DOHH2 (cell line): ENCODE measurements around the gene VWA5B1.

Experiments
- H3F3A ChIP-seq: fragments of 200-600 bp; sonication (generic), shearing (Covaris generic); 2 replicates; pipeline ENCODE4 v1.6.0; 2016; ENCODE audit warnings: antibody characterized with exemption, mild to moderate bottlenecking; ENCODE audit not compliant: control insufficient read depth, insufficient read depth
- H3K27ac ChIP-seq: fragments of 200-600 bp; sonication (generic); 2 replicates; pipeline ENCODE4 v1.5.1; 2014; ENCODE audit warnings: low read depth, mild to moderate bottlenecking, low read length, moderate library complexity
- H3K27me3 ChIP-seq: fragments of 200-600 bp; sonication (generic); 2 replicates; pipeline ENCODE4 v1.6.1; 2014; ENCODE audit warnings: mild to moderate bottlenecking, low read length, mixed read lengths; ENCODE audit not compliant: control insufficient read depth
- H3K36me3 ChIP-seq: fragments of 200-600 bp; sonication (generic); 2 replicates; pipeline ENCODE4 v1.6.1; 2014; ENCODE audit warnings: mild to moderate bottlenecking, low read length, moderate library complexity, mixed read lengths; ENCODE audit not compliant: control insufficient read depth
- H3K4me1 ChIP-seq: fragments of 200-600 bp; sonication (generic); 2 replicates; pipeline ENCODE4 v1.6.1; 2014; ENCODE audit warnings: mild to moderate bottlenecking, low read length, mixed read lengths; ENCODE audit not compliant: control insufficient read depth
- H3K4me2 ChIP-seq: fragments of 200-600 bp; sonication (generic); 2 replicates; pipeline ENCODE4 v1.6.0; 2014; ENCODE audit warnings: mild to moderate bottlenecking, low read length, moderate library complexity
- H3K4me3 ChIP-seq: fragments of 200-600 bp; sonication (generic); 2 replicates; pipeline ENCODE4 v1.5.1; 2014; ENCODE audit warnings: mild to moderate bottlenecking, low read length, mixed read lengths
- H3K79me2 ChIP-seq: fragments of 200-600 bp; sonication (generic); 2 replicates; pipeline ENCODE4 v1.6.1; 2014; ENCODE audit warnings: mild to moderate bottlenecking, low read length, mixed read lengths; ENCODE audit not compliant: control insufficient read depth
- H3K9me2 ChIP-seq: fragments of 200-600 bp; sonication (generic); replicated peaks from 2 replicates; pipeline ENCODE4 v1.6.1; 2014; ENCODE audit warnings: mild to moderate bottlenecking, low read length, mixed read lengths; ENCODE audit not compliant: control insufficient read depth
- H3K9me3 ChIP-seq: fragments of 200-600 bp; sonication (generic); 2 replicates; pipeline ENCODE4 v1.6.1; 2014; ENCODE audit warnings: antibody characterized with exemption, low read length, mixed read lengths; ENCODE audit not compliant: control insufficient read depth, insufficient read depth
- H4K20me1 ChIP-seq: fragments of 200-600 bp; sonication (generic); 2 replicates; pipeline ENCODE4 v1.6.0; 2014; ENCODE audit warnings: low read depth, mild to moderate bottlenecking, antibody characterized with exemption, low read length, moderate library complexity; ENCODE audit not compliant: control insufficient read depth, insufficient read depth
- CTCF ChIP-seq: fragments of 200-600 bp; sonication (generic); IDR thresholded peaks from one replicate; pipeline ENCODE4 v1.5.1; 2014; ENCODE audit warnings: antibody characterized with exemption, mild to moderate bottlenecking, low read depth, low read length; ENCODE audit not compliant: poor library complexity, severe bottlenecking
- EZH2phosphoT487 ChIP-seq: fragments of 200-600 bp; sonication (generic); IDR thresholded peaks from 2 replicates; pipeline ENCODE4 v1.6.1; 2017; ENCODE audit warnings: borderline replicate concordance, mild to moderate bottlenecking, antibody characterized with exemption, low read length, moderate library complexity, mixed read lengths

VWA5B1 gene

GRCh38 chr1:20365421-20366055, 74.9 kb downstream of the VWA5B1 start:
- no peaks in the 10 kb centered on the region for H4K20me1 ChIP-seq
- no peaks in the 10 kb centered on the region for H3K36me3 ChIP-seq
- peaks cover 3% of the 10 kb centered on the region; the same call in 1 of the 2 replicates for H3K27me3 ChIP-seq
- no peak overlapping the region for H3K4me3 ChIP-seq
- H3F3A ChIP-seq: no peaks in the 10 kb centered on the region
- no peaks in the 10 kb centered on the region for H3K79me2 ChIP-seq
- no peak overlapping the region for H3K4me2 ChIP-seq
- TF ChIP-seq CTCF (no peak), EZH2phosphoT487 (no peak)
- no peaks in the 10 kb centered on the region for H3K9me3 ChIP-seq
- H3K4me1 ChIP-seq: no peaks in the 10 kb centered on the region
- no peaks in the 10 kb centered on the region for H3K9me2 ChIP-seq
- H3K27ac ChIP-seq: no peak overlapping the region

GRCh38 chr1:20366056-20366462, 75.4 kb downstream of the VWA5B1 start:
- H4K20me1 ChIP-seq: no peaks in the 10 kb centered on the region
- no peaks in the 10 kb centered on the region for H3F3A ChIP-seq
- H3K27me3 ChIP-seq: no peaks in the 10 kb centered on the region
- TF ChIP-seq CTCF (no peak), EZH2phosphoT487 (no peak)
- no peaks in the 10 kb centered on the region for H3K9me2 ChIP-seq
- no peak overlapping the region for H3K27ac ChIP-seq
- no peaks in the 10 kb centered on the region for H3K79me2 ChIP-seq
- no peak overlapping the region for H3K4me3 ChIP-seq
- no peak overlapping the region for H3K4me2 ChIP-seq
- H3K9me3 ChIP-seq: no peaks in the 10 kb centered on the region
- H3K4me1 ChIP-seq: no peaks in the 10 kb centered on the region
- H3K36me3 ChIP-seq: no peaks in the 10 kb centered on the region

- Histone ChIP-seq H3K4me1 (no peaks in the 10 kb centered on the region), H3K9me2 (no peaks in the 10 kb centered on the region), H3K4me3 (no peak overlapping the region), H3K27me3 (no peaks in the 10 kb centered on the region), H3K9me3 (no peaks in the 10 kb centered on the region), H3F3A (no peaks in the 10 kb centered on the region), H3K4me2 (no peak overlapping the region), H4K20me1 (no peaks in the 10 kb centered on the region), H3K27ac (no peak overlapping the region), H3K36me3 (no peaks in the 10 kb centered on the region), H3K79me2 (no peaks in the 10 kb centered on the region)
- no peak for TF ChIP-seq EZH2phosphoT487
- TF ChIP-seq CTCF: no peak
These were observed 75.9 kb downstream of the VWA5B1 start for GRCh38 chr1:20366463-20367115.
